DOHH2 (cell line): ENCODE measurements around the gene SHLD1.
"Not testable (repeated sequence)": the region's sequence is repeated elsewhere in the genome, so short reads cannot be mapped to it uniquely, and the experiment has no call there.

Source experiments
- H3F3A ChIP-seq: fragments of 200-600 bp; sonication (generic), shearing (Covaris generic); 2 replicates; pipeline ENCODE4 v1.6.0; 2016; ENCODE audit warnings: antibody characterized with exemption, mild to moderate bottlenecking; ENCODE audit not compliant: control insufficient read depth, insufficient read depth
- H3K27ac ChIP-seq: fragments of 200-600 bp; sonication (generic); 2 replicates; pipeline ENCODE4 v1.5.1; 2014; ENCODE audit warnings: low read depth, mild to moderate bottlenecking, low read length, moderate library complexity
- H3K27me3 ChIP-seq: fragments of 200-600 bp; sonication (generic); 2 replicates; pipeline ENCODE4 v1.6.1; 2014; ENCODE audit warnings: mild to moderate bottlenecking, low read length, mixed read lengths; ENCODE audit not compliant: control insufficient read depth
- H3K36me3 ChIP-seq: fragments of 200-600 bp; sonication (generic); 2 replicates; pipeline ENCODE4 v1.6.1; 2014; ENCODE audit warnings: mild to moderate bottlenecking, low read length, moderate library complexity, mixed read lengths; ENCODE audit not compliant: control insufficient read depth
- H3K4me1 ChIP-seq: fragments of 200-600 bp; sonication (generic); 2 replicates; pipeline ENCODE4 v1.6.1; 2014; ENCODE audit warnings: mild to moderate bottlenecking, low read length, mixed read lengths; ENCODE audit not compliant: control insufficient read depth
- H3K4me2 ChIP-seq: fragments of 200-600 bp; sonication (generic); 2 replicates; pipeline ENCODE4 v1.6.0; 2014; ENCODE audit warnings: mild to moderate bottlenecking, low read length, moderate library complexity
- H3K4me3 ChIP-seq: fragments of 200-600 bp; sonication (generic); 2 replicates; pipeline ENCODE4 v1.5.1; 2014; ENCODE audit warnings: mild to moderate bottlenecking, low read length, mixed read lengths
- H3K79me2 ChIP-seq: fragments of 200-600 bp; sonication (generic); 2 replicates; pipeline ENCODE4 v1.6.1; 2014; ENCODE audit warnings: mild to moderate bottlenecking, low read length, mixed read lengths; ENCODE audit not compliant: control insufficient read depth
- H3K9me2 ChIP-seq: fragments of 200-600 bp; sonication (generic); replicated peaks from 2 replicates; pipeline ENCODE4 v1.6.1; 2014; ENCODE audit warnings: mild to moderate bottlenecking, low read length, mixed read lengths; ENCODE audit not compliant: control insufficient read depth
- H3K9me3 ChIP-seq: fragments of 200-600 bp; sonication (generic); 2 replicates; pipeline ENCODE4 v1.6.1; 2014; ENCODE audit warnings: antibody characterized with exemption, low read length, mixed read lengths; ENCODE audit not compliant: control insufficient read depth, insufficient read depth
- H4K20me1 ChIP-seq: fragments of 200-600 bp; sonication (generic); 2 replicates; pipeline ENCODE4 v1.6.0; 2014; ENCODE audit warnings: low read depth, mild to moderate bottlenecking, antibody characterized with exemption, low read length, moderate library complexity; ENCODE audit not compliant: control insufficient read depth, insufficient read depth
- EZH2phosphoT487 ChIP-seq: fragments of 200-600 bp; sonication (generic); IDR thresholded peaks from 2 replicates; pipeline ENCODE4 v1.6.1; 2017; ENCODE audit warnings: borderline replicate concordance, mild to moderate bottlenecking, antibody characterized with exemption, low read length, moderate library complexity, mixed read lengths
- TF ChIP-seq, protein P1 (sequence below): fragments of 200-600 bp; sonication (generic); IDR thresholded peaks from one replicate; pipeline ENCODE4 v1.5.1; 2014; ENCODE audit warnings: antibody characterized with exemption, mild to moderate bottlenecking, low read depth, low read length; ENCODE audit not compliant: poor library complexity, severe bottlenecking

Gene SHLD1

DNA sequence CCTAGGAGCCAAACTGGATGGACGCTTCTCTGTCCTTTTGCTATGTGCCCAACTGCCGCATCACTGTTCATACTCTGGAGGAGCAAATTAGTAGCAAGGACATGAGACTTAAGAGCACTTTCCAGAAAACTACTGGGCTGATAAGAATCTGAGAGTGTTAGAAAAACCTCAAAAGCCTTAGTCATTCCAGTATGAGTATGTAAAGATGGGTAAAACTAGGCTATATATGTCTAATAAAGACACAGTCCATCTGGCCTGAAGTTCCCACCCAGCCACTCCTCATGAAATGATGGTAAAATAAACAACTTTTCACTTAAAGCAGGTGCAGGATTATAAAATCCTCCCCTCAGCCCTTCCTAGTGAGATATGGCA, 30.6 kb downstream of the SHLD1 start:
- Histone ChIP-seq H3K4me1 (peaks cover 3% of the 10 kb centered on the region; the same call in 1 of the 2 replicates), H3K9me2 (no peaks in the 10 kb centered on the region), H3K4me3 (no peak overlapping the region), H3K27me3 (no peaks in the 10 kb centered on the region), H3K79me2 (peaks cover 3% of the 10 kb centered on the region; the same call in 1 of the 2 replicates), H3K4me2 (no peak overlapping the region), H3F3A (no peaks in the 10 kb centered on the region), H3K9me3 (no peaks in the 10 kb centered on the region), H3K27ac (no peak overlapping the region), H4K20me1 (no peaks in the 10 kb centered on the region; the same call in 1 of the 2 replicates), H3K36me3 (peaks cover 37% of the 10 kb centered on the region)
- no peak for TF ChIP-seq EZH2phosphoT487
- TF ChIP-seq, protein P1, sequence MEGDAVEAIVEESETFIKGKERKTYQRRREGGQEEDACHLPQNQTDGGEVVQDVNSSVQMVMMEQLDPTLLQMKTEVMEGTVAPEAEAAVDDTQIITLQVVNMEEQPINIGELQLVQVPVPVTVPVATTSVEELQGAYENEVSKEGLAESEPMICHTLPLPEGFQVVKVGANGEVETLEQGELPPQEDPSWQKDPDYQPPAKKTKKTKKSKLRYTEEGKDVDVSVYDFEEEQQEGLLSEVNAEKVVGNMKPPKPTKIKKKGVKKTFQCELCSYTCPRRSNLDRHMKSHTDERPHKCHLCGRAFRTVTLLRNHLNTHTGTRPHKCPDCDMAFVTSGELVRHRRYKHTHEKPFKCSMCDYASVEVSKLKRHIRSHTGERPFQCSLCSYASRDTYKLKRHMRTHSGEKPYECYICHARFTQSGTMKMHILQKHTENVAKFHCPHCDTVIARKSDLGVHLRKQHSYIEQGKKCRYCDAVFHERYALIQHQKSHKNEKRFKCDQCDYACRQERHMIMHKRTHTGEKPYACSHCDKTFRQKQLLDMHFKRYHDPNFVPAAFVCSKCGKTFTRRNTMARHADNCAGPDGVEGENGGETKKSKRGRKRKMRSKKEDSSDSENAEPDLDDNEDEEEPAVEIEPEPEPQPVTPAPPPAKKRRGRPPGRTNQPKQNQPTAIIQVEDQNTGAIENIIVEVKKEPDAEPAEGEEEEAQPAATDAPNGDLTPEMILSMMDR: no peak

DNA sequence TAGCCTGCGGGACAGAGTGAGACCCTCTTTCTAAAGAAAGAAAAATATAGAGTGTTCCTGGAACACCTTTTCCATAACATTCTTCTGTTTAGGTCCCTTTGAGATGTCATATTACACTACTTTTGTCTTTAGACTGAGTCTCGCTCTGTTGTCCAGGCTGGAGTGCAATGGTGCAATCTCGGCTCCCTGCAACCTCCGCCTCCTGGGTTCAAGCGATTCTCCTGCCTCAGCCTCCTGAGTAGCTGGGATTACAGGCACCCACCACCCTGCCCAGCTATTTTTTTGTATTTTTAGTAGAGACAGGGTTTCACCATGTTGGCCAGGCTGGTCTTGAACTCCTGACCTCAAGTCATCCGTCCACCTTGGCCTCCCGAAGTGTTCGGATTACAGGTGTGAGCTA, 31.2 kb downstream of the SHLD1 start:
- H3F3A ChIP-seq, H3K9me3 ChIP-seq, H3K4me2 ChIP-seq, H4K20me1 ChIP-seq, H3K27ac ChIP-seq, H3K79me2 ChIP-seq, H3K4me3 ChIP-seq, H3K4me1 ChIP-seq, H3K27me3 ChIP-seq, H3K9me2 ChIP-seq: not testable (repeated sequence)
- H3K36me3 ChIP-seq: peaks cover 37% of the 10 kb centered on the region

DNA sequence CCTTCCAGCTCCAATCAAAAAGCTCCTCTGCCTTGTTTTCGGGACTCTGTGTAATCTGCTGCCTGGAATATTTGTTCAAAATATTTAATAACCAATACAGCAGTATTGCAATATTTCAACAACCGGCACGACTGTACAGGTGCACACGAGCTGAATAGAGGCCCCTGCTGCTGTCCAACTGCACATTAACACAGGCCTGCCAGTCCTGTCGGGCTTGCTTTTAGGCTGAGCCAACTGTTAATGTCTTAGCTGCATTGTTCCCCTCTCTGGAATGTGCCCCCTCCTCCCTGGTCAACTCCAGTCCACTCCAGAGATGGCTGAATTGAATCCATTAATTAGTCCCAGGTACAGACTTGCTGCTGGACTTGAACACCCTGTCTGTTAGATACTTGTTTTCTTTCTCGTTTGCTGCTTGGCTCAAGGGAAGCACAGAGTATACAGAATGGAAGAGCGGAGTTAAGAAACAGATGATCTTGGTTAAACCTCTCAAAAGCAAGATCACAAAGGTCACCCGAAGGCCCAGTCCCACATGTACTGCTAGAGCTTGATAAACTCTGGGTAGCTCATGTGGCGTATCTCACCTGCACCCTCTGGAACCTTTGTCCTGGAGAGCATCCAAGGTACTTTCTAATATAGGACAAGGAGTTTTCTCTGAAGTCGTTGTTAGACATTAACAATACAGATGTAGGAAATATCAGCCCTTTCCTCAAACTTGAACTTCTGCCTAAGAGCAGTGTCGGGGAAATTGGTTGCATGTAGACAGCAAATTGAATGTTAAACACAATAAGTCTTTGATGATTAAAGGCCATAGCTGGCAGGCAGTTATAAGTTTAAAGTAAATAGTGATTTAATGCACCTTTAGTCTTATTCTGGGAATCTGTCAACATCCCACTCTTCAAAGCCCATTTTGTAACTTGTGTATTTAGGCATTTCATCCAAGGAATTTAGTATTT, 31.9 kb downstream of the SHLD1 start:
- Histone ChIP-seq H4K20me1 (no peaks in the 10 kb centered on the region; the same call in 1 of the 2 replicates), H3K4me1 (peaks cover 8% of the 10 kb centered on the region), H3F3A (no peaks in the 10 kb centered on the region), H3K9me3 (no peaks in the 10 kb centered on the region), H3K4me3 (no peak overlapping the region), H3K27ac (no peak overlapping the region), H3K4me2 (no peak overlapping the region), H3K79me2 (peaks cover 3% of the 10 kb centered on the region; the same call in 1 of the 2 replicates), H3K27me3 (no peaks in the 10 kb centered on the region), H3K36me3 (peaks cover 33% of the 10 kb centered on the region), H3K9me2 (no peaks in the 10 kb centered on the region)
- TF ChIP-seq, protein P1: no peak
- no peak for TF ChIP-seq EZH2phosphoT487

DNA sequence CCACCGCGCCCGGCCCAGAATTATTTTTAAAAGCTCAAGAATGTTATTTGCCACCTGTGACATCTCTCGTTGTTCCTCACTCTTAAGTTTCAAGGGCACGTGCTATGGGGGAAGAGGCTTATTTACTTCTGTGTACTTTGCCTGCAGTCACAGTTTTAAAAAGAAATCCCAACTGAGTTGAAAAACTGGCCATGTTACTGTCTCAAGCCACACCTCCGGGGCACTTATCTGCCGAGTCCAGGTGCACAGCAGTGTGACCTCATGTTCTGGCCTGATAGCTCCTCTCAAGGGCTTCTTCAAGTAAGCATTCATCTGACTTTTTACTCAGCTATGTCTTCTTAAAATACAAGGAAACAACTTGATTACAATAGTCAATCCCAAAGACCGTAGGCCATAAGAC, 34.5 kb downstream of the SHLD1 start:
- H4K20me1 ChIP-seq: no peaks in the 10 kb centered on the region; the same call in 1 of the 2 replicates
- H3K79me2 ChIP-seq: peaks cover 4% of the 10 kb centered on the region; the same call in 1 of the 2 replicates
- H3K36me3 ChIP-seq: peaks cover 30% of the 10 kb centered on the region
- H3K4me2 ChIP-seq: no peak overlapping the region
- H3K9me3 ChIP-seq: no peaks in the 10 kb centered on the region
- no peaks in the 10 kb centered on the region for H3K27me3 ChIP-seq
- peaks cover 31% of the 10 kb centered on the region for H3K4me1 ChIP-seq
- H3K27ac ChIP-seq: no peak overlapping the region
- no peaks in the 10 kb centered on the region for H3K9me2 ChIP-seq
- TF ChIP-seq, protein P1: no peak
- H3K4me3 ChIP-seq: no peak overlapping the region
- H3F3A ChIP-seq: no peaks in the 10 kb centered on the region
